DMS53 (cell line): ENCODE measurements around the gene BMERB1.
A peak's percentile ranks its signal among the peaks of the same experiment; 100 is the strongest.
"Not testable (repeated sequence)": the region's sequence is repeated elsewhere in the genome, so short reads cannot be mapped to it uniquely, and the experiment has no call there.

Experiments
- DNase-seq: peaks from one replicate; lab custom pipeline; 2025; lab: John Stamatoyannopoulos, UW

The BMERB1 gene

GRCh38 chr16:15425861-15426260 is 8.5 kb upstream of the BMERB1 start:
- DNase-seq = no peak

DNA sequence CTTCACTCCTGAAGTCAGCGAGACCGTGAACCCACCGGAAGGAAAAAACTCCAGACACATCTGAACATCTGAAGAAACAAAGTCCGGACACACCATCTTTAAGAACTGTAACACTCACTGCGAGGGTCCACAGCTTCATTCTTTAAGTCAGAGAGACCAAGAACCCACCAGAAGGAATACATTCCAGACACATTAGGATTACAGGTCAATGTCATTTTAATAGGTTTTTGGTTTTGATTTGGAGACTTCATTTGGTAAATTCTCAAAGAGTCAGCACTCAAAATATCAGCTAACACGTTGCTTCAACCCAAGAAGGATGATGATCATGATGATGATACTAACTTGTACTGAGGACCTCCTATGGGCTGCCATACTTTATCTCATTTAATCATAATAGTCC is 7.6 kb upstream of the BMERB1 start:
- DNase-seq = no peak

DNA sequence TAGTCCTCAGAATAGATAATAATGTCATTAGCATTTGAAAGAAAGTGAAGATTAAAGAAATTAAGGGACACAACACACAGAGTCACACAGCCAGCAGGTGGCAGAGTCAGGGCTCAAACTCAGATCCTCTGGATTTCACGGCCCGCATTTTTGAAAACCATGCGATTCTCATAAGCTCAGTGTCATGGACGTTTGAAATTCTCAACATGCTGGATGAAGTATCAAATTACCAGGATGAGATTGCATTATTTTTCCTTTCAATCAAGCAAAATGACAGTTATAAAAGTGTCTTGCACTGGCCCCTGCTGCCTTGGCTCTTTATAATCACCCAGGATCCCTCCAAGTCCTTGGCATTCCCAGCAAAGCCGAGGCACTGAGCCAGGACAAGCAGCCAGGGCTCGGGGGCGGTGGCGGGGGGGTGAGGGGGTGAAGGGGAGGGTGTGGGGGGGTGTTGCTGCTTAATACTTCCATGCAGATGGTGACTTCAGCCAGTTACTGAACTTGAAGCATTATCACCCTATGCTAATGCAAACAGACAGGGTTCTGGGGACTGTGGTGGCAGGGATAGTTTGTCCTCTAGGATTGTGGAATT is 6.6 kb upstream of the BMERB1 start:
- DNase-seq = peak; percentile 63

DNA sequence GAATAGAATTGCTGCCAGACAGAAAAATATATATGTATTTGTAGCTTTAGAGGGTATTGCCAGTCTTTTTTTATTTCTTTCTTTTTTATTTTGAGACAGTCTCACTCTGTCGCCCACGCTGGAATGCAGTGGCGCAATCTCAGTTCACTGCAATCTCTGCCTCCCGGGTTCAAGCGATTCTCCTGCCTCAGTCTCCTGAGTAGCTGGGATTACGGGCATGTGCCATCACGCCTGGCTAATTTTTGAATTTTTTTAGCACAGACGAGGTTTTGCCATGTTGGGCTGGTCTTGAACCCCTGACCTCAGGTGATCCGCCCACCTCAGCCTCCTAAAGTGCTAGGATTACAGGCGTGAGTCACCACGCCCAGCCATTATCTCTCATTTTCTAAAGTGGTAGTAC is 3.5 kb upstream of the BMERB1 start:
- DNase-seq = not testable (repeated sequence)

DNA sequence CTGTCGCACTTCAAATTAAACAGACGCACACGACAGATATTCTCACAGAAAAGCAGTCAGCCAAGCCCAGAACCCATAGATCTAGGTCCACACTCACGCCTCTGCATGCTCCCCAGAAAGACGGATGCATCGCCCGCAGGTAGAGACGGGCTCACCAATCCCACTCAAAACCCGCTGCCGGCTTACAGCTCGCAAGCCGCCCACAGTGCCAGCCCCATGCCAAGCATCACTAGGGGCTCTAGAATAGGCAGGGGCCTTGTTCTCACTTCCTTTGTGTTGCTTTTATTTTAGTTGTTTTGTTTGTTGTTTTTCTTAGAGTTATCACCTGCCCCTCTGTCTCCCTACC is 336 bp upstream of the BMERB1 start:
- no peak for DNase-seq

DNA sequence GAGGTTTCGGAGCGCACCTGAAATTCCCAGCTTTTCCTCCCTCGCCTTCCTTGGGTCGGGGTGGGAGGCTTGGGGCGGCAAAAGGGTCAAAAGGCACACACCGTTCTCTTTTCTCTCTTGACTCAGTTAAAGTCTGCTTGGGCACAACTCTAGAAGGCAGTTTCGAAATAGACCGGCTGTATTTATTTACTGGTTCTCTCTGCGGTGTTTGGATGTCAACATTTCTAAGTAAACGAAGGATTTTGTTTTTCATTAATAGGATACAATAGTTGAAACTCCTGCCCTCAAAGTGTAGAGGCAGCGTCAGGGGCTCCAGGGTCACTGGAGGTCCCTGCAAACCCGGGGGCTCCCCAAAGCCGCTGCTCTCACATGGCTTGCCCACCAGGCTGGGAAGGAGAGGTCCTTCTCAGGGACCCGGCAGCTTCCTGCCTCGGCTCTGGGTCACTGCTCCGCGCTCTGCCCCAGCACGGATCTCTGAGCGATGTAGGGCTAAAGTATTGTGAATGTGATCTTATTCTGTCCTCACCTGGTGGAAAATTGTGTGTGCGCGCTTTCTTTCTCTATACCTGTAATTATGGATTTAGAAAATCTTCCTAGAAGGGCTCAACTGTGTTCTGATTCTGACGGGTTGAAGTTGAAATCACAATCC is 952 bp downstream of the BMERB1 start:
- DNase-seq = peak; percentile 28

DNA sequence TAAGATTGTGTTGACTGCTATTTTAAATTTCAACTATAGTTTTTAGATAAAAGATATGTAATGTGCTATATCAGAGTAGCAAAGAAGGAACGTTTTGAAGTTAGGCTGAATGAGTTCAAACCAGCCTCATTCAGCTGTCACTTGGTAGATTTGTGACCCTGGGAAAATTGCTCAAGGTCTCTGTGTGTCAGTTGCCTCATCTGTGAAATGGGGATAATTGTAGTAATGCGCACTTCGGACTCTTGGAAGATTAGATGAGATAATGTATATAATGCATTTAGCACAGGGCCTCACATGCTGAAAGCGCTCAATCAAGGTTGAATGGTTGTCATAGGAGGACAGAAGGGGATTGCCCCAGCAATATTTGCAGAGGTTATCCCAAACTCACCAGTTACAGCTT is 4.7 kb downstream of the BMERB1 start:
- no peak for DNase-seq

- DNase-seq = no peak
Measured at GRCh38 chr16:15439521-15439920, 5.1 kb downstream of the BMERB1 start.

DNA sequence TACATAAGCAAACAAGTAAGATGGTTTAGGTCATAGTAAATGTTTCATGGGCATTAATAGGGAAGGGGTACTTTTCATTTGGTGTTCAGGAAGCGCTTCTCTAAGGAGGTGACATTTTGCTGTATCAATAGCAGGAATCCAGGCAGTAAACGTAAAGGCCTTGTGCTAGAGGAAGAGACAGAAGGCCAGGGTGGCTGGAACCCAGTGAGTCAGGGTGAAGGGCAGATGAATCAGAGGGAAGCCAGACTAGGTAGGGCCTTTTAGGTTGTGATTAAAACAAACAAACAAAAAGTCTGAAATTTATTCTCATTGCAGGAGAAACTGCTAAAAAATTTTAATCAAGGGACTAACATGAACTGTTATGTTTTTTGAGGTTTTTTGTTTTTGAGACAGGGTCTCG is 6.5 kb downstream of the BMERB1 start:
- DNase-seq = no peak

DNA sequence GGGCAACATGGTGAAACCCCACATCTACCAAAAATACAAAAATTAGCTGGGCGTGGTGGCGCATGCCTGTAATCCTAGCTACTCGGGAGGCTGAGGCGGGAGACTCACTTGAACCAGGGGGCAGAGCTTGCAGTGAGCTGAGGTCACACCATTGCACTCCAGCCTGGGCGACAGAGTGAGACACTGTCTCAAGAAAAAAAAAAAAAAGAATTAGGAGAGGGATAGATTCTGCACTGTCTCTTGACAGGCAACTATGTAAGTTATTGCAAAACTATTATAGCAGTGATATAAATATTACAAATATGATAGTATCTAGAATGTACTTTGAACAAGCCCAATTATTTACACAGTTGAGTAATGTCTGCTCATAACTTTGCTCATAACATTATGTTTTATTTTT is 7.8 kb downstream of the BMERB1 start:
- DNase-seq = not testable (repeated sequence)

- DNase-seq = no peak
Measured at GRCh38 chr16:15443753-15444152, 9.4 kb downstream of the BMERB1 start.

GRCh38 chr16:15444264-15444663 is 9.9 kb downstream of the BMERB1 start:
- DNase-seq = no peak

DNA sequence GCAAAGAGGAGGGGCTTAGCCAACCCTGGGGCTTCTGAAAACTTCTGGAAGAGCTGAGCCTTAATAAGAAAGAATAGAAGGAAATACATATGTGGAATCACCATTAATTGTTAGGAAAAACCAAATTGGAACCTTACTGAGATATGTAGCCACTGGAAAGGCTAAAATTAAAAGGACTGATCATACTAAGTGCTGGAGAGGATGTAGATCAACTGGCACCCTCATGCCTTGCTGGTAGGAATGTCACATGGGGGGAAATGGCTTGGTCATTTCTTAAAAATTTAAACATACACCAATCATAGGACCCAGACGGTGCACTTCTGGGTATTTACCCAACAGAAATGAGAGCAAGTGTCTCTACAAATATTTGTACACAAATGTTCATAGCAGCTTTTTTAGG is 11.1 kb downstream of the BMERB1 start:
- no peak for DNase-seq

GRCh38 chr16:15446901-15447300 is 12.5 kb downstream of the BMERB1 start:
- DNase-seq = no peak

DNA sequence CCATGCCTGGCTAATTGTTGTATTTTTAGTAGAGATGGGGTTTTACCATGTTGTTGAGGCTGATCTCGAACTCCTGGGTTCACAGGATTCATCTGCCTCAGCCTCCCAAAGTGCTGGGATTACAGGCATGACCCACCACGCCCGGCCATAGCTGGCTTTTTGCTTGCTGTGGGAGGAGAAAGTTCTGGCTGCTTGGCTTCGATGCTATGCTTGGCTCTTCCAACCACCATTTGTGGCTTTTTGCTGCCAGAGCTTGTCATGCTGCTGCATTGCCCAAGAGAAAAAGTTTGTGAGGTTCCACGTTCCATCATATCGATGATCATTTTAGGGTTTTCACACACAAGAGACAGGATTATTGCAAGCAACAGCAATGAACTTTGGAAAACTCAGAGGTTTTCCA is 16.2 kb downstream of the BMERB1 start:
- DNase-seq = no peak

GRCh38 chr16:15451098-15451731 is 16.8 kb downstream of the BMERB1 start:
- no peak for DNase-seq

GRCh38 chr16:15452246-15452855 is 18.0 kb downstream of the BMERB1 start:
- no peak for DNase-seq

DNA sequence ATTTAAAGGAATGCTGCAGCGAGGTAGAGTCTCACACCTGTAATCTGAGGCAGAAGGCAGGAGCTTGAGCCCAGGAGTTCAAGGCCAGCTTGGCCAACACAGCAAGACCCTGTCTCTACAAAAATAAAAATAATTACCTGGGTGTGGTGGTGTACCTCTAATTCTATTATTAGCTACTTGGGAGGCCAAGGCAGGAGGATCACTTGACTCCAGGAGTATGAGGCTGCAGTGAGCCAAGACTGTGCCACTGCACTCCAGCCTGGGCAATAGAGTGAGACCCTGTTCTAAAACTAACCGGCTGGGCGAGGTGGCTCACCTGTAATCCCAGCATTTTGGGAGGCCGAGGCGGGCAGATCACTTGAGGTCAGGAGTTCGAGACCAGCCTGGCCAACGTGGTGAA is 18.9 kb downstream of the BMERB1 start:
- not testable (repeated sequence) for DNase-seq

DNA sequence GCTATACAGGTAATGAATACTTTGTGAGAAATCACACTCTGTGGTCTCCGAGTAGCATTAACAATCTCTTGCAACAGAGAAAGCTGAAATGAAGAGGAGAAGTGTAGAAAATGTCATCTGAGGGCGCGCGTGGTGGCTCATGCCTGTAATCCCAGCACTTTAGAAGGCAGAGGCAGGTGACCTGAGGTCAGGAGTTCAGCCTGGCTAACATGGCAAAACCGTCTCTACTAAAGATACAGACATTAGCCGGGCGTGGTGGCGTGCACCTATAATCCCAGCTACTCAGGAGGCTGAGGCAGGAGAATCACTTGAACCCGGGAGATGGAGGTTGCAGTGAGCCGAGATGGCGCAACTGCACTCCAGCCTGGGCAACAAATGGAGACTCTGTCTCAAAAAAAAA is 20.5 kb downstream of the BMERB1 start:
- DNase-seq = not testable (repeated sequence)

- no peak for DNase-seq
Measured at GRCh38 chr16:15457400-15457799, 23.0 kb downstream of the BMERB1 start.

- peak; percentile 6 for DNase-seq
Measured at GRCh38 chr16:15457958-15458357, 23.6 kb downstream of the BMERB1 start.

GRCh38 chr16:15459791-15460190 is 25.4 kb downstream of the BMERB1 start:
- DNase-seq = no peak

DNA sequence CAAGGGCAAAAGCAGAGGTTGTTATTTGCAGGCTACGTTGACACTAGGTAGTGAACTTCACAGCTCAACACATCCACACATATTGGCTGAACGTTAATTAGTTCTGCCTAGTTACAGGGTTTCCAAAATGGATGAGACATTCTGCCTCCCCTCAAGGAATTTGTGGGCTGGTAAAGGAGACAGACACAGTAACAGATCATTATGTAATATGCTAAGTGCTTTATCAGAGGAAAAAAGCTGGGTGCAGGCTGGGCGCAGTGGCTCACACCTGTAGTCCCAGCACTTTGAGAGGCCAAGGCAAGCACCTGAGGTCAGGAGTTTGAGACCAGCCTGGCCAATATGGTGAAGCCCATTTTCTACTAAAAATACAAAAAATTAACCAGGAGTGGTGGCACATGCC is 26.2 kb downstream of the BMERB1 start:
- no peak for DNase-seq
